H4 (cell line): ENCODE measurements around the gene FOXC1. TPM values are rescaled to one million over a fixed set of nuclear protein-coding genes. Genes with fewer than 3 reads are reported as not detected.

Source experiments
- DNase-seq: peaks from one replicate; pipeline ENCODE4 v3.0.0-alpha.2; 2015; ENCODE audit warnings: low spot score
- total RNA-seq: library from RNA; depleted of rRNA; stranded (reverse); fragments of >200 nt; shearing (Covaris generic); gene quantifications from 2 replicates; pipeline ENCODE4 v1.2.3, GENCODE V29; 2014; rRNA removed

FOXC1 gene
- total RNA-seq, 1 experiment from 2014 or later = 4.9 TPM

GRCh38 chr6:1643830-1644445 lies 34.2 kb downstream of the FOXC1 start:
- DNase-seq = no peak

- no peak for DNase-seq
Measured at GRCh38 chr6:1644516-1645060, 34.9 kb downstream of the FOXC1 start.

- DNase-seq = no peak
Measured at GRCh38 chr6:1645466-1646185, 35.9 kb downstream of the FOXC1 start.

GRCh38 chr6:1651362-1651761 lies 41.6 kb downstream of the FOXC1 start:
- DNase-seq = no peak

GRCh38 chr6:1652842-1653241 lies 43.1 kb downstream of the FOXC1 start:
- no peak for DNase-seq

GRCh38 chr6:1654054-1654453 lies 44.3 kb downstream of the FOXC1 start:
- DNase-seq = no peak

GRCh38 chr6:1657116-1657770 lies 47.5 kb downstream of the FOXC1 start:
- DNase-seq = no peak

- DNase-seq = no peak
Measured at GRCh38 chr6:1657771-1658165, 48.1 kb downstream of the FOXC1 start.

GRCh38 chr6:1658212-1659005 lies 48.7 kb downstream of the FOXC1 start:
- no peak for DNase-seq

- DNase-seq = no peak
Measured at GRCh38 chr6:1659816-1660215, 50.1 kb downstream of the FOXC1 start.

GRCh38 chr6:1662534-1662933 lies 52.8 kb downstream of the FOXC1 start:
- no peak for DNase-seq

Other genes with a start within 250 kb of the FOXC1 start
- gene FOXF2, start 220.3 kb upstream of the FOXC1 start, total RNA-seq = 18.3 and 21.5 TPM in 2 replicates